CD4-positive, CD25-positive, alpha-beta regulatory T cell (primary cell): ENCODE data around the gene FBXW5. TPM values are rescaled to one million over a fixed set of nuclear protein-coding genes. Genes with fewer than 3 reads are reported as not detected.

Experiments
- ATAC-seq, 2 donors: fragments of 150-1000 bp; cut with Tn5 transposase; one replicate each; pipeline ENCODE4 v1.10.0; 2021; ENCODE audit warnings: low read depth in 2 of 2, moderate number of reproducible peaks in 2 of 2, moderate library complexity in 1 of 2
- DNase-seq, 3 donors: peaks; one replicate each; pipeline versions ENCODE4 v3.0.0 to v3.0.0-alpha.2; 2012 to 2022; ENCODE audit warnings: mixed read lengths in 1 of 3
- H3K27ac ChIP-seq: one replicate; pipeline ENCODE4 v1.7.0; 2013; ENCODE audit warnings: mild to moderate bottlenecking, low read length; ENCODE audit not compliant: insufficient read depth, poor library complexity, severe bottlenecking
- H3K27me3 ChIP-seq: one replicate; pipeline ENCODE4 v1.7.0; 2013; ENCODE audit warnings: low read length; ENCODE audit not compliant: control insufficient read depth, insufficient read depth
- H3K36me3 ChIP-seq: one replicate; pipeline ENCODE4 v1.7.0; 2013; ENCODE audit warnings: mild to moderate bottlenecking, low read length, moderate library complexity; ENCODE audit not compliant: control insufficient read depth, insufficient read depth
- H3K4me1 ChIP-seq: 2 replicates; pipeline ENCODE4 v1.7.0; 2013; ENCODE audit warnings: mild to moderate bottlenecking, low read length; ENCODE audit not compliant: insufficient read depth, control insufficient read depth, poor library complexity, severe bottlenecking
- H3K4me3 ChIP-seq: one replicate; pipeline ENCODE4 v1.7.0; 2013; ENCODE audit warnings: low read depth, mild to moderate bottlenecking, low read length, moderate library complexity
- H3K9me3 ChIP-seq, 2 experiments: 1 replicate in 1 of 2; 2 replicates in 1 of 2; pipeline ENCODE4 v1.7.0; 2013; ENCODE audit warnings: low read length in 2 of 2, mild to moderate bottlenecking in 1 of 2, moderate library complexity in 1 of 2; ENCODE audit not compliant: control insufficient read depth in 2 of 2
- H3K27ac Mint-ChIP-seq, 3 donors: one replicate each; pipeline ENCODE4 v1.8.0; 2020 to 2022; ENCODE audit warnings: mild to moderate bottlenecking in 3 of 3, mixed read lengths in 3 of 3, moderate library complexity in 2 of 3
- H3K27me3 Mint-ChIP-seq: one replicate; pipeline ENCODE4 v1.8.0; 2022; ENCODE audit warnings: mild to moderate bottlenecking, mixed read lengths
- H3K36me3 Mint-ChIP-seq: one replicate; pipeline ENCODE4 v1.8.0; 2020; ENCODE audit warnings: mixed read lengths
- H3K4me1 Mint-ChIP-seq, 4 donors: one replicate each; pipeline ENCODE4 v1.8.0; 2020 to 2022; ENCODE audit warnings: mixed read lengths in 4 of 4, mild to moderate bottlenecking in 1 of 4
- H3K4me3 Mint-ChIP-seq, 4 donors: one replicate each; pipeline ENCODE4 v1.8.0; 2020 to 2022; ENCODE audit warnings: mild to moderate bottlenecking in 4 of 4, mixed read lengths in 4 of 4, moderate library complexity in 3 of 4
- H3K9me3 Mint-ChIP-seq, 7 donors: one replicate each; pipeline ENCODE4 v1.8.0; 2020 to 2022; ENCODE audit warnings: mixed read lengths in 7 of 7, mild to moderate bottlenecking in 3 of 7, moderate library complexity in 2 of 7
- polyA plus RNA-seq, 4 donors: library from polyadenylated mRNA; unstranded; fragments of 300-500 nt; fragmentation: Illumina TruSeq; gene quantifications; one replicate each; pipeline ENCODE4 v1.2.3, GENCODE V29; 2021
- total RNA-seq: library from RNA; stranded (reverse); gene quantifications from one replicate; pipeline ENCODE4 v1.2.3, GENCODE V29; 2022

Gene FBXW5
- total and polyA plus RNA-seq, 5 donors from 2014 or later = 91.6 to 134 (median 115) TPM

DNA sequence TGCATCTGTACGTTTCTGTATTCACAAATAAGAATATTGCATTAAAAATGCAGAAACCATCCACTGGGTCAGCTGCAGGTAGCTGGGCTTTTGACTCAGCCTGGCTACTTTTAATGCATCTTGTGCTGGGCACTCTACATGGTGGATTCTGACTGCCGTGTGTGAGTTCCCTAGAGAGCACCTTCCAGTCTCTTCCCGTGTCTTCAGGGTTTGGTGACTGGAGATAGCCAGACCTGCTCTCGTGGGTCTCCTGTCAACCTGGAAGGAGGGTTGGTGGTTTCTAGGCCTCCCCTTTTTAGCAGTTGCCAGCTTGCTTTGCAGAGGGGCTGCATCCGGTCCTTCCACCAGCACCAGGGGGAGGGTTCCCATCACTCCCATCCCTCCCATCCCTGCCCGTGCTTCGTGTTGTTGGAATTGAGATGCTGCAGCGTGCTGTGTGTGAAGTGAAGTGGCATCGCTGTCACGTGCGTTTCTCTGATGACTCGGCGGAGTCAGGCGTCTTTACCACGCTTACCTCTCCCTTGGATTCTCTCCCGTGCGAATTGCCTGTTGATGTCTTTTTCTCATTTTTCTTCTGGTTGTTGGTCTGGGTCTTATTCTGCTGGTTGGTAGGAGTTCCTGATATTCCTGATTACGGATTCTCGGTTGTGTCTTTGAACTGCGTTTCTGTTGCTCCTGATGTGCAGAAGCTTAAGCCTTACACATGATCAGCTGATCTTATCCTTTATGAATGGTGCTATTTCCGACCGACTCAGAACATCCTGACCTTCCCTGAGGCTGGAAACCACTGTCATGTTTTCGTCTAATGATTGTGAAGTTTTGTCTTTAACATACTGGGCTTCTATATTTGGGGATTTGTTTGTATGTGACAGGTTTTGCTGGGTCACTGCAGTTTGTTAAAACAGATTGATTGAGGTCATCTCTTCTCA, 16.9 kb downstream of the FBXW5 start:
- peaks cover 18% of the 10 kb centered on the region for H3K36me3 ChIP-seq
- peaks cover 0 to 6% (median under 1%) of the 10 kb centered on the region in 4 donors for H3K4me1 Mint-ChIP-seq
- H3K27me3 Mint-ChIP-seq = no peaks in the 10 kb centered on the region
- H3K9me3 ChIP-seq = no peaks in the 10 kb centered on the region
- peaks cover 6% of the 10 kb centered on the region for H3K36me3 Mint-ChIP-seq
- no peak for DNase-seq
- ATAC-seq = no peak
- H3K27me3 ChIP-seq = no peaks in the 10 kb centered on the region
- H3K4me1 ChIP-seq = no peaks in the 10 kb centered on the region
- H3K27ac ChIP-seq = no peak overlapping the region
- H3K4me3 Mint-ChIP-seq = no peak overlapping the region
- no peak overlapping the region for H3K4me3 ChIP-seq
- peak overlapping the region in 1 of 3 donors; percentile 29 for H3K27ac Mint-ChIP-seq
- H3K9me3 Mint-ChIP-seq = no peaks in the 10 kb centered on the region

GRCh38 chr9:136926749-136927148, 17.8 kb downstream of the FBXW5 start:
- Mint-ChIP-seq H3K9me3 (no peaks in the 10 kb centered on the region), H3K27me3 (no peaks in the 10 kb centered on the region), H3K27ac (no peak overlapping the region), H3K36me3 (peaks cover 6% of the 10 kb centered on the region), H3K4me3 (no peak overlapping the region), H3K4me1 (peaks cover 0 to 6% (median under 1%) of the 10 kb centered on the region in 4 donors)
- Histone ChIP-seq H3K4me1 (no peaks in the 10 kb centered on the region), H3K36me3 (peaks cover 23% of the 10 kb centered on the region), H3K4me3 (no peak overlapping the region), H3K27ac (no peak overlapping the region), H3K9me3 (no peaks in the 10 kb centered on the region), H3K27me3 (no peaks in the 10 kb centered on the region)
- ATAC-seq = no peak
- DNase-seq = no peak

DNA sequence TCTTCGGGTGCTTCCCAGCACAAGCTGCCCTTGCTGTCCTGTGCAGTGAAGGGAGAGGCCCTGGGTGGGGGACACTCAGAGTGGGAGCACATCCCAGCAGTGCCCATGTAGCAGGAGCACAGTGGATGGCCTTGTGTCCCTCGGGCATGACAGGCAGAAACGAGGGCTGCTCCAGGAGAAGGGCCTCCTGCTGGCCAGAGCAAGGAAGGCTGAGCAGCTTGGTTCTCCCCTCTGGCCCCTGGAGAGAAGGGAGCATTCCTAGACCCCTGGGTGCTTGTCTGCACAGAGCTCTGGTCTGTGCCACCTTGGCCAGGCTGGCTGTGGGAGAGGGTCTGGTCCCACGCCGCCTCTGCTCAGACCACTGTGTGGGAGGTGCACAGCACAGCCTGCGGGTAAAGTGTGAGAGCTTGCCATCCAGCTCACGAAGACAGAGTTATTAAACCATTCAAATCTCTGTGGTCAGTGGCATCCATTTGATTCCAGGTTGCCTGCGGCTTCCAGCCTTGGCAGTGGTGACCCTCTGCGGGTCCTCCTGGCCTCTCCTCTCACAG, 18.3 kb downstream of the FBXW5 start:
- no peak overlapping the region for H3K27ac Mint-ChIP-seq
- ATAC-seq (no peak), DNase-seq (no peak)
- no peaks in the 10 kb centered on the region for H3K9me3 ChIP-seq
- no peak overlapping the region for H3K4me3 Mint-ChIP-seq
- H3K36me3 Mint-ChIP-seq = peaks cover 6% of the 10 kb centered on the region
- no peaks in the 10 kb centered on the region for H3K27me3 ChIP-seq
- no peak overlapping the region for H3K4me3 ChIP-seq
- H3K4me1 ChIP-seq = no peaks in the 10 kb centered on the region
- H3K27ac ChIP-seq = no peak overlapping the region
- H3K9me3 Mint-ChIP-seq = no peaks in the 10 kb centered on the region
- H3K36me3 ChIP-seq = peaks cover 23% of the 10 kb centered on the region
- H3K27me3 Mint-ChIP-seq = no peaks in the 10 kb centered on the region
- peaks cover 0 to 6% (median under 1%) of the 10 kb centered on the region in 4 donors for H3K4me1 Mint-ChIP-seq

DNA sequence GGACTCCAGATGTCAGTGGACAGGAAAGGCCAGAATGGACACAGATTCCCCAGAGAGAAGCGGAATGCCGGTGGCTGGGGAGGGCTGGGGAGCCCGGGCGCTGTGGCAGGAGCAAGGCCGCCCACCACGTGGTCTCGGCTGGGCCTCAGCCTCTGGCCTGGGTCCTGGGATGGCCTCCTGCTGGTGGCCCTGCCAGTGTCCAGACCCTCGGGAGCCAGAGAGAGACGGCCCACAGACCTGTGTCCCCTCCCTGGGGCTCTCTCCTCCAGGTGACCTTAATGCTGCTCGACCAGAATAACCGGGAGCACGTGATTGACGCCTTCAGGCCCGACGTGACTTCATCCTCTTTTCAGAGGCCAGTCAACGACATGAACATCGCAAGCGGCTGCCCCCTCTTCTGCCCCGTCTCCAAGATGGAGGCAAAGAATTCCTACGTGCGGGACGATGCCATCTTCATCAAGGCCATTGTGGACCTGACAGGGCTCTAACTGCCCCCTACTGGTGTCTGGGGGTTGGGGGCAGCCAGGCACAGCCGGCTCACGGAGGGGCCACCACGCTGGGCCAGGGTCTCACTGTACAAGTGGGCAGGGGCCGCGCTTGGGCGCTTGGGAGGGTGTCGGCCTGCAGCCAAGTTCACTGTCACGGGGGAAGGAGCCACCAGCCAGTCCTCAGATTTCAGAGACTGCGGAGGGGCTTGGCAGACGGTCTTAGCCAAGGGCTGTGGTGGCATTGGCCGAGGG, 19.0 kb downstream of the FBXW5 start:
- Histone ChIP-seq H3K36me3 (peaks cover 30% of the 10 kb centered on the region), H3K9me3 (no peaks in the 10 kb centered on the region), H3K27ac (no peak overlapping the region), H3K4me3 (no peak overlapping the region), H3K4me1 (no peaks in the 10 kb centered on the region), H3K27me3 (no peaks in the 10 kb centered on the region)
- DNase-seq = no peak
- Mint-ChIP-seq H3K9me3 (no peaks in the 10 kb centered on the region), H3K4me1 (peaks cover 0 to 6% (median under 1%) of the 10 kb centered on the region in 4 donors), H3K4me3 (no peak overlapping the region), H3K36me3 (peaks cover 6% of the 10 kb centered on the region), H3K27ac (no peak overlapping the region), H3K27me3 (no peaks in the 10 kb centered on the region)
- ATAC-seq = no peak

- Mint-ChIP-seq H3K4me1 (peaks cover 0 to 5% (median under 1%) of the 10 kb centered on the region in 4 donors), H3K27ac (no peak overlapping the region), H3K27me3 (no peaks in the 10 kb centered on the region), H3K4me3 (no peak overlapping the region), H3K36me3 (peaks cover 13% of the 10 kb centered on the region), H3K9me3 (no peaks in the 10 kb centered on the region)
- Histone ChIP-seq H3K4me3 (no peak overlapping the region), H3K9me3 (no peaks in the 10 kb centered on the region), H3K4me1 (no peaks in the 10 kb centered on the region), H3K36me3 (peaks cover 40% of the 10 kb centered on the region), H3K27ac (no peak overlapping the region), H3K27me3 (no peaks in the 10 kb centered on the region)
- no peak for ATAC-seq
- no peak for DNase-seq
Measured at GRCh38 chr9:136923881-136924280, 20.7 kb downstream of the FBXW5 start.

DNA sequence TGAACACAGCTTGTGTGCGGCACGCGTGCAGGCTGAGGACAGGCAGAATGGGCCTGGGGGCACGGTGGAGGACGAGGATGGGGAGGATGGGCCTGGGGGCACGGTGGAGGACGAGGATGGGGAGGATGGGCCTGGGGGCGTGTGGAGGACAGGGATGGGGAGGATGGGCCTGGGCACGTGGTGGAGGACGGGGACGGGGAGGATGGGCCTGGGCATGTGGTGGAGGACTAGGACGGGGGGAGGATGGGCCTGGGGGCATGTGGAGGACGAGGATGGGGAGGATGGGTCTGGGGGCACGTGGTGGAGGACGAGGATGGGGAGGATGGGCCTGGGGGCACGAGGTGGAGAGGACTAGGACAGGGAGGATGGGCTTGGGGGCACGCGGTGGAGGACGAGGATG, 22.0 kb downstream of the FBXW5 start:
- Histone ChIP-seq H3K4me1 (no peaks in the 10 kb centered on the region), H3K27me3 (no peaks in the 10 kb centered on the region), H3K27ac (no peak overlapping the region), H3K9me3 (no peaks in the 10 kb centered on the region), H3K36me3 (peaks cover 45% of the 10 kb centered on the region), H3K4me3 (no peak overlapping the region)
- Mint-ChIP-seq H3K36me3 (peaks cover 17% of the 10 kb centered on the region), H3K4me3 (no peak overlapping the region), H3K4me1 (peaks cover 0 to 3% (median under 1%) of the 10 kb centered on the region in 4 donors), H3K9me3 (no peaks in the 10 kb centered on the region), H3K27ac (peak overlapping the region in 1 of 3 donors; percentile 48), H3K27me3 (no peaks in the 10 kb centered on the region)
- ATAC-seq = no peak
- DNase-seq = no peak

GRCh38 chr9:136921718-136922117, 22.8 kb downstream of the FBXW5 start:
- H3K27ac ChIP-seq = no peak overlapping the region
- H3K36me3 Mint-ChIP-seq = peaks cover 18% of the 10 kb centered on the region
- no peak for ATAC-seq

More at GRCh38 chr9:136921718-136922117, 22.8 kb downstream of the FBXW5 start:
- Histone ChIP-seq H3K4me1 (no peaks in the 10 kb centered on the region), H3K36me3 (peaks cover 51% of the 10 kb centered on the region), H3K4me3 (no peak overlapping the region), H3K27me3 (no peaks in the 10 kb centered on the region), H3K9me3 (no peaks in the 10 kb centered on the region)
- Mint-ChIP-seq H3K27ac (no peak overlapping the region), H3K9me3 (no peaks in the 10 kb centered on the region), H3K4me3 (no peak overlapping the region), H3K27me3 (no peaks in the 10 kb centered on the region), H3K4me1 (peaks cover 0 to 3% (median under 1%) of the 10 kb centered on the region in 4 donors)
- no peak for DNase-seq
